Measurements from ENCODE around the gene EMC1. TPM values are rescaled to one million over a fixed set of nuclear protein-coding genes. Genes with fewer than 3 reads are reported as not detected.
"Not testable (repeated sequence)": the region's sequence is repeated elsewhere in the genome, so short reads cannot be mapped to it uniquely, and the experiment has no call there.

EMC1 gene
- total RNA-seq, 4 donors from 2014 or later: 28.5 to 54.3 (median 40.9) TPM

- no peak for ATAC-seq (ENCODE audit: low FRiP score)
- DNase-seq (ENCODE audit: low spot score): no peak
- no peak for TF ChIP-seq CTCF (IDR thresholded peaks at IDR 0.05)
Measured at GRCh38 chr1:19284881-19285280, 33.6 kb upstream of the EMC1 start.

DNA sequence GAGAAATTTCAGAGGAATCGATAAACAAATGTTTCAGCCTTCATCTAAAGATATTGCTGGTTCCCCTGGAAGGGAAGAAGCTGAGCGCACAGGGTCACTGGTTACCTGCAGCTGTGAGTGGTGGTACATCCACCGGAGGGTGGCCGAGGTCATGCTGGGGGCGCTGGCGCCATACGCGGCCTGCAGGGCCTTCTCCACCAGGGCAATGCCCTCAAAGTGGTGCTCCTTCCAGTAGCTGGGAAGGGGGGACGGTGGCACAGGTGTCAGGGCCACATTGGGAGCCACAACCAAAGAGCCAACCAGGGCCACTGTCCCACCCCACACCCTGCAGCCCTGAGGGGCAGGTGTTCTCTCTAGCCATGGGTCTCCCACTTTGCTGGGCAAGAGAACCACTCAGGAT is 32.6 kb upstream of the EMC1 start:
- no peak for TF ChIP-seq CTCF (IDR thresholded peaks at IDR 0.05)
- no peak for ATAC-seq (ENCODE audit: low FRiP score)
- no peak for DNase-seq (ENCODE audit: low spot score)

- no peak for DNase-seq (ENCODE audit: low spot score)
- ATAC-seq (ENCODE audit: low FRiP score): no peak
- no peak for TF ChIP-seq CTCF (IDR thresholded peaks at IDR 0.05)
Measured at GRCh38 chr1:19274636-19275035, 23.3 kb upstream of the EMC1 start.

- ATAC-seq (ENCODE audit: low FRiP score): peak; percentile 53
Measured at GRCh38 chr1:19273844-19274531, 22.7 kb upstream of the EMC1 start.

DNA sequence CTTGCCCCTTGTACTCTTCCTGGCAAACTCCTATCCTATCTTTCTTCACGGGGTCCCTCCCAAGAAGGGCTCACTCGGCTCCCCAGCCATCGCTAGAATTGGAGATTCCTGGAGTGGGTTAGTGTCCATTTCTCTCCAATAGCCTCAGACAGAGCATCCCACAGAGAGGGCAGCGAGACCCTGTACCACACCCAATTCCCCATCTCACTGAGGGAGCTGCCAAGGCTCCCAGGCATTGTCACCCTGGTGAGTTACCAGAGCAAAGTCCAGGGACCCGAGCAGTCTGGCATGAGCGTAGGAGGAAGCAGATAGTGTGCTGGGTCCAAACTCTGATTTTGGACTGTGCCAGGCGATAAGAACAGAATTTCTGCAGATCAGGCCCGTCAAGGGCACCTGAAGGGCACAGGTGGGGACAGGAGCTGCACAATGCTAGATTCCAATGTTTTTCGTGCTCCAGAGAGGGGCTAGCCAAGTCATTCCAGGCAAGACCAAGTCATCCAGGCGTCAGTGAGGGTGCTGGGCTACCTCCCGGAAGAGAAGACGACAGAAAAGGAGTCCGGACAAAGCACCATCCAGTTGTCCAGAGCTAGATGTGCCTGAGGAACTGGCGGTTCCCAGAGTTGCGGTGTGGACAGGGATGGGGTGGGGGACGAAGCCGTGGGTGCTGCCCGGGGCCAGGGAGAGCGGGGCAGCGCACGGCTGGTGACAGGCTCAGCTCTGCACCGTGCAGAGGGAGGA is 22.0 kb upstream of the EMC1 start:
- ATAC-seq (ENCODE audit: low FRiP score) (no peak), DNase-seq (ENCODE audit: low spot score) (no peak)
- TF ChIP-seq CTCF (IDR thresholded peaks at IDR 0.05): no peak

More at GRCh38 chr1:19273844-19274531, 22.7 kb upstream of the EMC1 start:
- not testable (repeated sequence) for DNase-seq (ENCODE audit: low spot score)

DNA sequence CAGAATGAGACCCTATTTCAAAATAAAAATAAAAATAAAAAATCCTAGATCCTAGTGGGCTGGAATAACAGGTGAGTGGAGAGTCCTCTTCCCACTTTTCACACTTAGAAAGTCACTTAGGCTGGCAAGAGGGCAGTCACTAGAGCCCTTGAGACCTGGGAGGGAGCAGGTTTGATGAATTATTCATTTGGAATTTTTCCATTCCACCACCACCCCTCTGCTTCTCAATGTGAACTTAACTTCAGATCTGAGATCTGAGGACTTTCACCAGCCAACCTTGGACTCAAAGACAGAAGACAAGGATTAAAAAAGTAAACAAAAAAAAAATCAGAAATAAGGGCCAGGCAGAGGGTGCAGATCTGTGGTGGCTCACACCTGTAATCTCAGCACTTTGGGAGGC is 20.7 kb upstream of the EMC1 start:
- DNase-seq (ENCODE audit: low spot score): no peak
- TF ChIP-seq CTCF (IDR thresholded peaks at IDR 0.05): no peak
- no peak for ATAC-seq (ENCODE audit: low FRiP score)

GRCh38 chr1:19270343-19270730 is 19.0 kb upstream of the EMC1 start:
- not testable (repeated sequence) for DNase-seq (ENCODE audit: low spot score); ATAC-seq (ENCODE audit: low FRiP score)

- not testable (repeated sequence) for ATAC-seq (ENCODE audit: low FRiP score); DNase-seq (ENCODE audit: low spot score)
Measured at GRCh38 chr1:19269427-19270342, 18.4 kb upstream of the EMC1 start.
